Adrenal gland (tissue), 12 donors: ENCODE data around the gene CLCF1. TPM values are rescaled to one million over a fixed set of nuclear protein-coding genes. Genes with fewer than 3 reads are reported as not detected.

ENCODE experiments used
- DNase-seq, 7 donors: peaks; one replicate each; pipeline ENCODE4 v3.0.0-alpha.2; 2019 to 2020
- H3K27ac ChIP-seq, 5 donors: fragments of 200-600 bp; sonication (generic) in 4 of 5; 1 replicate in 3 of 5; 2 replicates in 2 of 5; pipeline versions ENCODE4 v1.5.1 to v1.8.0; 2016 to 2020; ENCODE audit warnings: mild to moderate bottlenecking in 1 of 5
- H3K27me3 ChIP-seq: fragments of 200-600 bp; 2 replicates; pipeline ENCODE4 v1.8.0; 2021
- H3K36me3 ChIP-seq, 2 donors: fragments of 200-600 bp; replicated peaks in 1 of 2; 1 replicate in 1 of 2; 2 replicates in 1 of 2; pipeline versions ENCODE4 v1.5.1 to v1.8.0; 2018 to 2022
- H3K4me1 ChIP-seq, 2 donors: fragments of 200-600 bp; replicated peaks in 1 of 2; 1 replicate in 1 of 2; 2 replicates in 1 of 2; pipeline versions ENCODE4 v1.5.1 to v1.8.0; 2018 to 2021
- H3K4me3 ChIP-seq, 4 donors: fragments of 200-600 bp; sonication (generic) in 3 of 4; one replicate each; pipeline ENCODE4 v1.5.1; 2016 to 2018
- H3K9me3 ChIP-seq, 3 donors: fragments of 200-600 bp; sonication (generic) in 1 of 3; replicated peaks in 1 of 3; 1 replicate in 2 of 3; 2 replicates in 1 of 3; pipeline versions ENCODE4 v1.5.1 to v1.8.0; 2016 to 2021
- CTCF ChIP-seq, 6 experiments: fragments of 450-650 bp in 4 of 6; fragments of 200-600 bp in 2 of 6; sonication (generic) in 1 of 6; IDR thresholded peaks; 1 replicate in 5 of 6; 2 replicates in 1 of 6; pipeline versions ENCODE4 v1.5.1 to v1.8.0; 2016 to 2021; ENCODE audit warnings: antibody characterized with exemption in 6 of 6, mild to moderate bottlenecking in 2 of 6, moderate library complexity in 1 of 6
- POLR2A ChIP-seq, 2 donors: fragments of 450-650 bp; IDR thresholded peaks; one replicate each; pipeline ENCODE4 v1.6.1; 2017; ENCODE audit warnings: antibody characterized with exemption in 2 of 2, mild to moderate bottlenecking in 2 of 2, moderate library complexity in 1 of 2
- WGBS, 4 donors: extraction: QIAGEN DNeasy Blood & Tissue Kit in 2 of 4; methylation state at CpG; one replicate each; pipeline versions ENCODE4 v1.1.5 to v1.1.7; 2013 to 2017; 5-methylcytosine and 5-hydroxymethylcytosine counted together
- intact Hi-C, 2 donors: fragments of 100-400 bp; cut with DNase I; formaldehyde crosslinking; loops; one replicate each; pipeline versions ENCODE4 v1.14.1 to v1.15.0; 2022 to 2023
- polyA plus RNA-seq, 3 donors: library from polyadenylated mRNA; stranded (reverse); fragments of 200-250 nt in 2 of 3; fragments of 350-450 nt in 1 of 3; fragmentation: Illumina TruSeq in 1 of 3; extraction: RNeasy Lipid Tissue Mini Kit (QIAGEN cat#74804) in 1 of 3; gene quantifications; one replicate each; pipeline ENCODE4 v1.2.3, GENCODE V29; 2013 to 2014
- total RNA-seq, 9 donors: library from RNA; depleted of rRNA in 4 of 9; stranded (reverse); fragments of >200 nt in 4 of 9; fragments of 120-200 nt in 1 of 9; fragmentation: NEBNext Ultra II Directional in 1 of 9; extraction: Animal tissue kit (Norgen Biotek cat#: 25700) in 1 of 9; gene quantifications; one replicate each; pipeline versions ENCODE4 v1.1.0 to v1.2.4, GENCODE V29; 2013 to 2023
- donor health status: healthy with polysubstance abuse.
- donor health status: Bipolar disorder and iron deficiency.
- donor health status: DM: yes; HTN: yes; CAD: no.
- donor health status: DM: no; HTN: no; CAD: no.
- donor health status: DM: no; HTN: no; CAD: no.
- donor health status: DM: yes; HTN: yes; CAD: no.

The CLCF1 gene
- total and polyA plus RNA-seq, 12 donors, result 0.17 to 16.1 (median 3.1) TPM

GRCh38 chr11:67373648-67374570, 511 bp upstream of the CLCF1 start:
- H3K4me3 ChIP-seq, result peak overlapping the region in 2 of 4 donors; percentile 76 to 94
- TF ChIP-seq POLR2A (IDR thresholded peaks at IDR 0.05) (peak in 1 of 2 donors; percentile 62), CTCF (IDR thresholded peaks at IDR 0.05) (peak; percentile 17 to 57 (median 42))
- intact Hi-C loops, result no loop called here
- no peaks in the 10 kb centered on the region for H3K9me3 ChIP-seq
- H3K4me1 ChIP-seq, result peaks cover 18 to 29% of the 10 kb centered on the region in 2 donors
- WGBS, 4 donors, result 1 to 11% (median 4%) methylated on average over 20 to 40 of the region's 40 CpGs
- no peaks in the 10 kb centered on the region for H3K36me3 ChIP-seq
- no peaks in the 10 kb centered on the region for H3K27me3 ChIP-seq
- DNase-seq, result peak; percentile 83 to 95 (median 90)
- H3K27ac ChIP-seq, result peak overlapping the region in 4 of 5 donors; percentile 71 to 88 (median 76)

- no peaks in the 10 kb centered on the region for H3K9me3 ChIP-seq
- no peaks in the 10 kb centered on the region for H3K36me3 ChIP-seq
- DNase-seq, result no peak
- H3K27ac ChIP-seq, result peak overlapping the region in 4 of 5 donors; percentile 71 to 88 (median 76)
- intact Hi-C loops, result no loop called here
- H3K4me1 ChIP-seq, result peaks cover 18 to 29% of the 10 kb centered on the region in 2 donors
- TF ChIP-seq CTCF (IDR thresholded peaks at IDR 0.05), result no peak
- TF ChIP-seq POLR2A (IDR thresholded peaks at IDR 0.05), result peak in 1 of 2 donors; percentile 6
- H3K27me3 ChIP-seq, result no peaks in the 10 kb centered on the region
- 0 to 20% (median 1%) methylated on average over 1 to 71 of the region's 78 CpGs for WGBS, 4 donors
- H3K4me3 ChIP-seq, result peak overlapping the region in 2 of 4 donors; percentile 76 to 94
These were observed 941 bp downstream of the CLCF1 start for GRCh38 chr11:67372321-67372992.

GRCh38 chr11:67371911-67372320, 1.5 kb downstream of the CLCF1 start:
- intact Hi-C loops, result no loop called here
- Histone ChIP-seq H3K4me3 (peak overlapping the region in 2 of 4 donors; percentile 76 to 94), H3K27me3 (no peaks in the 10 kb centered on the region), H3K27ac (peak overlapping the region in 2 of 5 donors; percentile 71 to 88), H3K9me3 (no peaks in the 10 kb centered on the region), H3K4me1 (peaks cover 18 to 29% of the 10 kb centered on the region in 2 donors), H3K36me3 (no peaks in the 10 kb centered on the region)
- TF ChIP-seq CTCF (IDR thresholded peaks at IDR 0.05) (no peak), POLR2A (IDR thresholded peaks at IDR 0.05) (no peak)
- DNase-seq, result no peak
- 28 to 36% (median 28%) methylated on average over 10 to 16 of the region's 16 CpGs for WGBS, 4 donors
